Heart left ventricle (tissue), 13 donors: ENCODE measurements around the gene RTF1.

Source experiments
- CTCF ChIP-seq, 12 donors: fragments of 200-600 bp; sonication (generic) in 4 of 12; IDR thresholded peaks; one replicate each; pipeline versions ENCODE4 v1.5.0 to v1.8.0; 2018 to 2022; ENCODE audit warnings: antibody characterized with exemption in 12 of 12, mild to moderate bottlenecking in 5 of 12
- POLR2A ChIP-seq, 2 donors: fragments of 450-650 bp; IDR thresholded peaks; one replicate each; pipeline ENCODE4 v1.6.1; 2017; ENCODE audit warnings: antibody characterized with exemption in 2 of 2, mild to moderate bottlenecking in 2 of 2, moderate library complexity in 2 of 2
- donor health status: ischemic (EF 13 %, LVEDD 7.1; RV severe dilation, severe dysfunction).
- donor health status: DM: no; HTN: yes; CAD: no.
- donor health status: DM: no; HTN: no; CAD: no.
- donor health status: ischemic (EF 25% LVEDD 6.9; RV normal size, moderate dysfunction).
- donor health status: ischemic (EF 25% LVEDD 5.7; RV mildly dilated, moderate dysfunction).
- donor health status: ischemic (EF 35%, LVEDD 5.7; RV mildly dilated, moderate dysfunction).
- donor health status: nonischemic (EF 11% LVEDD 7.7; RV severe dilation, severe dysfunction).
- donor health status: DM: yes; HTN: yes; CAD: no.
- donor health status: PGD.
- donor health status: ischemic (EF 29% LVEDD 5.4; RV normal size, mild dysfunction).
- donor health status: nonischemic (EF 23%, LVEDD 6.1; RV moderate dilation, normal function).

DNA sequence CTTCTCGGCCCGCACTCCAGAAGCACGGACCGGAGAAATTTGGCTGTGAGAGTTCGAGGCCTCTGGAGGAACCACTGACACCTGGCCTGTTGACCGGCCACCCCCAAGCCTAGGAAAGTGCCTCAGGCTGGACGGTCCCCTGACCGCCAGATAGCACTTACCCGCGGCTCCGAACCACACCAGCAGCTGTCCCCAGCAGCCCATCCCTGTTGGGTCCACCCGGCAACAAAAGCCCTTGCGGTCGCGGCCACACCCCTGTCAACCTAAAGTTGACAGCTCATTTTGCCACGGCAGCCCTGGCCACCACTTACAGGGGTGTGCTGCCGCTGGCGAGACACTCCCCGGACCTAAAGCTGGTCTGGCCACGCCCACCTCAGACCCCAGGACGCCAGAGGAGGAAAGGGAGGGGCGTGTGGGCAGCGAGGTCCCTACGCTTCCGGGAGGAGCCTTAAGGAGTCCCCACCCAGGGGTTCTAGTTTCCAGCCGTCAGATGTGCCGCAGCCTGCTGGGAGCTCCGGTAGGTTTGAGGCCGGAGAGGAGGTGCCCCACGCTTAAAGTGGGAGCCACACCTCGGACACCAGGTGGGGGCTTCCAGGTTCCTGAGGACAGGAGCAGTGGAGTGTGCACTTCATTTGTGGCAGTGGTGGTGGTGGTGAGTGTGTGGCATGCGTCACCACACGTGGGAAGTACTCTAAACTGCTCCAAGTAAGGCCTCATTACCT lies 96.8 kb downstream of the RTF1 start, which contains the start of gene LTK:
- TF ChIP-seq CTCF (IDR thresholded peaks at IDR 0.05) (no peak), POLR2A (IDR thresholded peaks at IDR 0.05) (no peak)
